Uterus (tissue), 2 donors: ENCODE results near the gene CACNA1C.

Experiments used
- CTCF ChIP-seq, 4 experiments: fragments of 200-600 bp in 2 of 4; fragments of 450-650 bp in 2 of 4; sonication (generic) in 2 of 4; IDR thresholded peaks; one replicate each; pipeline ENCODE4 v1.5.1; 2016 to 2019; ENCODE audit warnings: antibody characterized with exemption in 4 of 4, mild to moderate bottlenecking in 2 of 4, moderate library complexity in 1 of 4
- POLR2A ChIP-seq, 2 donors: fragments of 450-650 bp; IDR thresholded peaks; one replicate each; pipeline ENCODE4 v1.6.1; 2016; ENCODE audit warnings: antibody characterized with exemption in 2 of 2, mild to moderate bottlenecking in 1 of 2, moderate library complexity in 1 of 2

- TF ChIP-seq CTCF (IDR thresholded peaks at IDR 0.05): no peak
- TF ChIP-seq POLR2A (IDR thresholded peaks at IDR 0.05): no peak
These were observed 455.0 kb downstream of the CACNA1C start for GRCh38 chr12:2507814-2508213.
